Astrocyte (in vitro differentiated cells and primary cell): Measurements from ENCODE around the gene CLCNKA.

Experiments used
- CTCF ChIP-seq: IDR thresholded peaks from 2 replicates; pipeline ENCODE4 v1.5.1; 2011; ENCODE audit warnings: low read depth, mild to moderate bottlenecking, inconsistent platforms, low read length, moderate library complexity; ENCODE audit not compliant: insufficient read depth
- EZH2 ChIP-seq: IDR thresholded peaks from 2 replicates; pipeline ENCODE4 v1.6.1; 2012; ENCODE audit warnings: mild to moderate bottlenecking, low read length, inconsistent platforms; ENCODE audit not compliant: insufficient read depth

GRCh38 chr1:16013220-16013907 is 8.5 kb upstream of the CLCNKA start:
- TF ChIP-seq CTCF (no peak), EZH2 (no peak)
